B cell (primary cell): Measurements from ENCODE around the gene CYB5D1. TPM values are rescaled to one million over a fixed set of nuclear protein-coding genes. Genes with fewer than 3 reads are reported as not detected.

Source experiments
- ATAC-seq: fragments of 200-7000 bp; cut with Tn5 transposase; one replicate; pipeline ENCODE4 v1.10.0; 2021; ENCODE audit warnings: low read depth, mild to moderate bottlenecking, moderate number of reproducible peaks, moderate library complexity
- CTCF ChIA-PET: fragments of 350-600 bp; sonication (Branson Sonifier 250); formaldehyde crosslinking; loops from one replicate; lab custom pipeline; 2021; ENCODE audit warnings: antibody characterized with exemption, inconsistent platforms; lab: Charles Lee
- POLR2A ChIA-PET: fragments of 350-600 bp; sonication (Branson Sonifier 250); formaldehyde crosslinking; loops from one replicate; lab custom pipeline; 2021; ENCODE audit warnings: antibody characterized with exemption; lab: Charles Lee
- DNase-seq: peaks from one replicate; pipeline ENCODE4 v3.0.0; 2013
- H2AFZ ChIP-seq: 2 replicates; pipeline ENCODE4 v1.6.1; 2012; ENCODE audit warnings: mild to moderate bottlenecking, low read depth, low read length; ENCODE audit not compliant: insufficient read depth, poor library complexity, severe bottlenecking
- H3K27ac ChIP-seq, 2 donors: 1 replicate in 1 of 2; 2 replicates in 1 of 2; pipeline ENCODE4 v1.5.1; 2012 to 2013; ENCODE audit warnings: low read length in 2 of 2, mild to moderate bottlenecking in 2 of 2, moderate library complexity in 1 of 2
- H3K27me3 ChIP-seq, 4 experiments: fragments of 200-600 bp in 1 of 4; sonication (generic) in 1 of 4; replicated peaks in 1 of 4; 1 replicate in 2 of 4; 2 replicates in 2 of 4; pipeline versions ENCODE4 v1.6.1 to v1.7.0; 2013 to 2016; ENCODE audit warnings: low read length in 3 of 4, mild to moderate bottlenecking in 2 of 4, mixed read lengths in 1 of 4, moderate library complexity in 1 of 4; ENCODE audit not compliant: insufficient read depth in 4 of 4, control insufficient read depth in 3 of 4; ENCODE audit errors: control extremely low read depth in 1 of 4
- H3K36me3 ChIP-seq, 2 experiments: replicated peaks in 1 of 2; 1 replicate in 1 of 2; 2 replicates in 1 of 2; pipeline versions ENCODE4 v1.6.1 to v1.7.1; 2013; ENCODE audit warnings: low read length in 1 of 2; ENCODE audit not compliant: insufficient read depth in 2 of 2, control insufficient read depth in 1 of 2; ENCODE audit errors: control extremely low read depth in 1 of 2, extremely low read depth in 1 of 2
- H3K4me1 ChIP-seq, 2 donors: fragments of 200-600 bp in 1 of 2; sonication (generic) in 1 of 2; 1 replicate in 1 of 2; 2 replicates in 1 of 2; pipeline versions ENCODE4 v1.5.1 to v1.6.1; 2013 to 2017; ENCODE audit warnings: low read length in 2 of 2; ENCODE audit not compliant: control insufficient read depth in 2 of 2, insufficient read depth in 2 of 2
- H3K4me2 ChIP-seq: replicated peaks from 2 replicates; pipeline ENCODE3; 2012; ENCODE audit warnings: mild to moderate bottlenecking, low read depth, low read length; ENCODE audit not compliant: poor library complexity, severe bottlenecking
- H3K4me3 ChIP-seq, 5 experiments: fragments of 200-600 bp in 1 of 5; sonication (generic) in 1 of 5; 1 replicate in 3 of 5; 2 replicates in 2 of 5; pipeline versions ENCODE4 v1.5.1 to v1.7.0; 2011 to 2016; ENCODE audit warnings: low read length in 4 of 5, mild to moderate bottlenecking in 4 of 5, low read depth in 2 of 5, control low read depth in 1 of 5, moderate library complexity in 1 of 5; ENCODE audit not compliant: insufficient read depth in 1 of 5; ENCODE audit errors: control extremely low read depth in 1 of 5, extremely low read depth in 1 of 5
- H3K79me2 ChIP-seq: fragments of 200-600 bp; sonication (generic); one replicate; pipeline ENCODE4 v1.6.0; 2016; ENCODE audit warnings: low read length; ENCODE audit not compliant: control insufficient read depth, insufficient read depth
- H3K9ac ChIP-seq: fragments of 200-600 bp; sonication (generic); 2 replicates; pipeline ENCODE4 v1.6.1; 2017; ENCODE audit warnings: mild to moderate bottlenecking, low read length, moderate library complexity
- H3K9me3 ChIP-seq, 3 donors: one replicate each; pipeline versions ENCODE4 v1.6.1 to v1.7.1; 2013; ENCODE audit warnings: low read length in 2 of 3; ENCODE audit not compliant: control insufficient read depth in 2 of 3, insufficient read depth in 1 of 3; ENCODE audit errors: control extremely low read depth in 1 of 3
- H4K20me1 ChIP-seq: 2 replicates; pipeline ENCODE4 v1.6.0; 2012; ENCODE audit warnings: mild to moderate bottlenecking, low read length; ENCODE audit not compliant: insufficient read depth, control insufficient read depth, poor library complexity, severe bottlenecking
- H3K27ac Mint-ChIP-seq: one replicate; pipeline ENCODE4 v1.8.0; 2021; ENCODE audit warnings: mixed read lengths
- H3K27me3 Mint-ChIP-seq: one replicate; pipeline ENCODE4 v1.8.0; 2021; ENCODE audit warnings: mixed read lengths
- H3K4me1 Mint-ChIP-seq: one replicate; pipeline ENCODE4 v1.8.0; 2021; ENCODE audit warnings: mixed read lengths
- H3K4me3 Mint-ChIP-seq: one replicate; pipeline ENCODE4 v1.8.0; 2021; ENCODE audit warnings: mixed read lengths
- H3K9me3 Mint-ChIP-seq: one replicate; pipeline ENCODE4 v1.8.0; 2022; ENCODE audit warnings: mixed read lengths; ENCODE audit not compliant: insufficient read depth
- EZH2 ChIP-seq: IDR thresholded peaks from 2 replicates; pipeline ENCODE4 v1.6.1; 2012; ENCODE audit warnings: borderline replicate concordance, low read depth, mild to moderate bottlenecking, moderate library complexity, low read length; ENCODE audit not compliant: insufficient read depth, poor library complexity, severe bottlenecking
- WGBS: methylation state at CpG from one replicate; pipeline ENCODE4 v1.1.5; 2013; ENCODE audit warnings: missing lambda C conversion rate; ENCODE audit not compliant: insufficient coverage; 5-methylcytosine and 5-hydroxymethylcytosine counted together
- intact Hi-C: fragments of 100-400 bp; cut with micrococcal nuclease; formaldehyde crosslinking; loops from one replicate; pipeline ENCODE4 v1.10.0; 2022
- polyA plus RNA-seq: library from polyadenylated mRNA; depleted of rRNA; stranded (reverse); fragments of >200 nt; gene quantifications from 2 replicates; pipeline ENCODE4 v1.2.3, GENCODE V29; 2012
- total RNA-seq, 2 donors: library from RNA; stranded (reverse); fragments of 120-200 nt in 1 of 2; gene quantifications; 1 replicate in 1 of 2; 2 replicates in 1 of 2; pipeline versions ENCODE4 v1.2.3 to v1.2.4, GENCODE V29; 2013 to 2022
- TF ChIP-seq, protein P1 (sequence below): fragments of 200-600 bp; IDR thresholded peaks from one replicate; pipeline ENCODE4 v1.8.0; 2022; ENCODE audit warnings: antibody characterized with exemption, mild to moderate bottlenecking

CYB5D1 gene
- total and polyA plus RNA-seq, 2 donors (not counting 1 experiment from before 2014, with no cell fraction given): 6.3 to 10.2 TPM

DNA sequence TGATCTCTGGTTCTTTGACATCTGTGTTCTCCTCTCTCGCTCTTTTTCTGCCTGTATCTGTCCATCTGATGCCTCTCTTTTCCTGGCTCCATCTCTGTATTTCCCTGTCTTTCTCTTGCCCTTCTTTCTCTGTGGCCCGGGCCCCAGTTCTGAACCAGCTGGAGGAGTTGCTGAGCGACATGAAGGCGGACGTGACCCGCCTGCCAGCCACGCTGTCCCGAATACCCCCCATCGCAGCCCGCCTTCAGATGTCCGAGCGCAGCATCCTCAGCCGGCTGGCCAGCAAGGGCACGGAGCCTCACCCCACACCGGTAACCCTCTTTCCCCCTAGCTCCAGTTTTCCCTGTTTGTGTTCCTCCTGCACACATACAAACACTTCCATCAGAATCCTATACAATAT is 52.5 kb downstream of the CYB5D1 start:
- H3K4me2 ChIP-seq: no peak overlapping the region
- no peaks in the 10 kb centered on the region for H4K20me1 ChIP-seq
- intact Hi-C loops: no loop called here
- Mint-ChIP-seq H3K9me3 (no peaks in the 10 kb centered on the region), H3K27ac (no peak overlapping the region), H3K4me3 (no peak overlapping the region), H3K27me3 (no peaks in the 10 kb centered on the region), H3K4me1 (peaks cover 11% of the 10 kb centered on the region)
- no peak overlapping the region for H3K4me3 ChIP-seq
- H3K9ac ChIP-seq: no peak overlapping the region
- H2AFZ ChIP-seq: no peak overlapping the region
- WGBS: 96% methylated on average over 15 of the region's 15 CpGs
- no peak for DNase-seq
- ChIA-PET POLR2A (no interaction called here), CTCF (interaction anchor here (1.0 to 16.7 kb wide), 4 partner anchors 19 to 152 kb away, joined by 3 to 284 read pairs (median 40); partner anchors contain the start of gene KCNAB3)
- no peaks in the 10 kb centered on the region for H3K9me3 ChIP-seq
- no peak for ATAC-seq
- no peaks in the 10 kb centered on the region for H3K27me3 ChIP-seq
- H3K36me3 ChIP-seq: peaks cover 7 to 50% of the 10 kb centered on the region in 2 experiments
- H3K4me1 ChIP-seq: peaks cover 5 to 7% of the 10 kb centered on the region in 2 donors
- H3K79me2 ChIP-seq: no peaks in the 10 kb centered on the region
- H3K27ac ChIP-seq: no peak overlapping the region
- no peak for TF ChIP-seq EZH2
- TF ChIP-seq, protein P1, sequence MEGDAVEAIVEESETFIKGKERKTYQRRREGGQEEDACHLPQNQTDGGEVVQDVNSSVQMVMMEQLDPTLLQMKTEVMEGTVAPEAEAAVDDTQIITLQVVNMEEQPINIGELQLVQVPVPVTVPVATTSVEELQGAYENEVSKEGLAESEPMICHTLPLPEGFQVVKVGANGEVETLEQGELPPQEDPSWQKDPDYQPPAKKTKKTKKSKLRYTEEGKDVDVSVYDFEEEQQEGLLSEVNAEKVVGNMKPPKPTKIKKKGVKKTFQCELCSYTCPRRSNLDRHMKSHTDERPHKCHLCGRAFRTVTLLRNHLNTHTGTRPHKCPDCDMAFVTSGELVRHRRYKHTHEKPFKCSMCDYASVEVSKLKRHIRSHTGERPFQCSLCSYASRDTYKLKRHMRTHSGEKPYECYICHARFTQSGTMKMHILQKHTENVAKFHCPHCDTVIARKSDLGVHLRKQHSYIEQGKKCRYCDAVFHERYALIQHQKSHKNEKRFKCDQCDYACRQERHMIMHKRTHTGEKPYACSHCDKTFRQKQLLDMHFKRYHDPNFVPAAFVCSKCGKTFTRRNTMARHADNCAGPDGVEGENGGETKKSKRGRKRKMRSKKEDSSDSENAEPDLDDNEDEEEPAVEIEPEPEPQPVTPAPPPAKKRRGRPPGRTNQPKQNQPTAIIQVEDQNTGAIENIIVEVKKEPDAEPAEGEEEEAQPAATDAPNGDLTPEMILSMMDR: no peak

DNA sequence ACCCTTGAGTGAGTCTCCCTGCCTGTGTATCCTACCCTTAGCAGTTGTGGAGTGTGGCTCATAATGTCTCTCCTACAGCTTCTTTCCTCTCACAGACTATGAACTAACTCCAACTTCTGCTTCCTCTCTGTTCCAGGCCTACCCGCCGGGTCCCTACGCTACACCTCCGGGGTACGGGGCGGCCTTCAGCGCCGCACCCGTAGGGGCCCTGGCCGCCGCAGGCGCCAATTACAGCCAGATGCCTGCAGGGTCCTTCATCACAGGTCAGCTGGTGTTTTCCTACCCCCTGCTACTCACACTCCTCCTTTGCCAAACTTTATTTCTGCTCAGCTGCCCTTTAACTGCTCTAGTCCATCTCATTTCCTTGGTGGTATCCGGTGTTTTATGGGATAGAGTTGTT is 52.9 kb downstream of the CYB5D1 start:
- Mint-ChIP-seq H3K27ac (no peak overlapping the region), H3K4me3 (no peak overlapping the region), H3K4me1 (peaks cover 16% of the 10 kb centered on the region), H3K27me3 (no peaks in the 10 kb centered on the region), H3K9me3 (no peaks in the 10 kb centered on the region)
- ATAC-seq (no peak), DNase-seq (no peak)
- Histone ChIP-seq H3K9ac (no peak overlapping the region), H3K36me3 (peaks cover 7 to 47% of the 10 kb centered on the region in 2 experiments), H4K20me1 (no peaks in the 10 kb centered on the region), H3K9me3 (no peaks in the 10 kb centered on the region), H3K27ac (no peak overlapping the region), H3K4me1 (peaks cover 7 to 8% of the 10 kb centered on the region in 2 donors), H3K4me2 (no peak overlapping the region), H3K27me3 (no peaks in the 10 kb centered on the region), H3K4me3 (no peak overlapping the region), H3K79me2 (no peaks in the 10 kb centered on the region), H2AFZ (no peak overlapping the region)
- no peak for TF ChIP-seq EZH2
- TF ChIP-seq, protein P1: no peak
- POLR2A ChIA-PET: no interaction called here
- 100% methylated on average over 12 of the region's 13 CpGs for WGBS
- CTCF ChIA-PET: interaction anchor here (1.0 to 16.7 kb wide), 4 partner anchors 19 to 151 kb away, joined by 3 to 284 read pairs (median 40); partner anchors contain the start of gene KCNAB3
- intact Hi-C loops: no loop called here
